ENCODE measurements around the gene MAST3. TPM values are rescaled to one million over a fixed set of nuclear protein-coding genes. Genes with fewer than 3 reads are reported as not detected.

MAST3 gene
- total and polyA plus RNA-seq, 2 of the 13 experiments (the other 11 are each of a cell fraction or from before 2014, with no cell fraction given) = 4.1 to 4.6 TPM

GRCh38 chr19:18112989-18113478 is 15.5 kb downstream of the MAST3 start (continued):
- no peak for TF ChIP-seq TEF (CRISPR knock-in tag; IDR thresholded peaks at IDR 0.05)
- no peak for TF ChIP-seq ZNF205 (CRISPR knock-in tag; IDR thresholded peaks at IDR 0.05)
- TF ChIP-seq STAT6 (CRISPR knock-in tag; IDR thresholded peaks at IDR 0.05; ENCODE audit: borderline replicate concordance) = no peak
- no peak for TF ChIP-seq CHCHD3 (CRISPR knock-in tag; IDR thresholded peaks at IDR 0.05)
- no peak for TF ChIP-seq ZNF883 (CRISPR knock-in tag; IDR thresholded peaks at IDR 0.05; ENCODE audit: not compliant biosample characterization)
- TF ChIP-seq ATRX (CRISPR knock-in tag; IDR thresholded peaks at IDR 0.05; ENCODE audit: borderline replicate concordance) = no peak
- no peak for TF ChIP-seq IRF1 (CRISPR knock-in tag; IDR thresholded peaks at IDR 0.05; ENCODE audit: low read depth)
- peak; percentile 30; the same call in 1 of the 2 replicates for TF ChIP-seq ZFX (CRISPR knock-in tag; IDR thresholded peaks at IDR 0.05; ENCODE audit: low read depth)
- no peak for TF ChIP-seq CCAR2 (optimal IDR thresholded peaks at IDR 0.05; ENCODE audit: low read depth, low read length)
- no peak for TF ChIP-seq PRDM10 (CRISPR knock-in tag; IDR thresholded peaks at IDR 0.05; ENCODE audit: low read depth)
- no peak for TF ChIP-seq ISX (CRISPR knock-in tag; conservative IDR thresholded peaks at IDR 0.05)
- no peak for TF ChIP-seq EZH2 (conservative IDR thresholded peaks at IDR 0.05; ENCODE audit: low read depth, low read length)
- no peak for TF ChIP-seq SMARCC2 (IDR thresholded peaks at IDR 0.05)
- no peak for TF ChIP-seq HOXD1 (CRISPR knock-in tag; IDR thresholded peaks at IDR 0.05)
- TF ChIP-seq ZBTB20 (CRISPR knock-in tag; IDR thresholded peaks at IDR 0.05; ENCODE audit: borderline replicate concordance, low read depth) = no peak
- no peak for TF ChIP-seq ZNF501 (CRISPR knock-in tag; IDR thresholded peaks at IDR 0.05)
- TF ChIP-seq KDM5A (IDR thresholded peaks at IDR 0.05; ENCODE audit: borderline replicate concordance, low read length) = no peak
- TF ChIP-seq KDM1A (CRISPR knock-in tag; IDR thresholded peaks at IDR 0.05) = no peak
- no peak for TF ChIP-seq KLF15 (CRISPR knock-in tag; IDR thresholded peaks at IDR 0.05; ENCODE audit: borderline replicate concordance)
- TF ChIP-seq HINFP (CRISPR knock-in tag; IDR thresholded peaks at IDR 0.05; ENCODE audit: low read depth) = no peak
- TF ChIP-seq PHF20 (CRISPR knock-in tag; IDR thresholded peaks at IDR 0.05) = no peak
- TF ChIP-seq ZBTB7A (CRISPR knock-in tag; IDR thresholded peaks at IDR 0.05) = no peak

All from HepG2 (cell line).